GM08714 (cell line): ENCODE measurements around the gene RAB8A.

Experiments used
- H3K4me3 ChIP-seq: fragments of 200-500 bp; sonication (Bioruptor generic); 2 replicates; pipeline ENCODE4 v1.5.1; 2014; ENCODE audit warnings: mild to moderate bottlenecking, low read length, inconsistent platforms
- ZNF274 ChIP-seq: IDR thresholded peaks from 2 replicates; pipeline ENCODE4 v1.6.1; 2012; ENCODE audit warnings: mild to moderate bottlenecking, low read depth, low read length

The RAB8A gene

DNA sequence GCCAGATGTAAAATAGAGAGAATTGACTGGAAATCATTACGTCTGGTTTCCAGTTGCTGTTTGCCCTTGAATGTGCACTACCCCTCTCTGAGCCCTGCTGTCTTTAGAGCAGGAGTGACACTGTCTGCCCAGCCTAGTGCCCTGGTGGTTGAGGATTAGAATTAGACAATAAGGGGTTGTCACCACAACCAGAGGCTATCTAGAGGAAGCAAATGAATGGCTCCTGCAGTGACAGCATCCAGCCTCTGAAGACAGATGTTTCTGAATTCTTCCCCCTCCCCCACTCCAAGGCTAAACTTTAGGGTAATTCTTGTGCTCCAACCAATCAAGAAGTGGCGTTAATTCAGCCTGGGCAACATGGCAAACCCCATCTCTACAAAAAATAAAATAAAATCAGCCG lies 2.0 kb downstream of the RAB8A start:
- no peak for TF ChIP-seq ZNF274
- H3K4me3 ChIP-seq: no peak overlapping the region; the same call in 1 of the 2 replicates

GRCh38 chr19:16115301-16116039 lies 3.8 kb downstream of the RAB8A start:
- TF ChIP-seq ZNF274: no peak
- H3K4me3 ChIP-seq: no peak overlapping the region

DNA sequence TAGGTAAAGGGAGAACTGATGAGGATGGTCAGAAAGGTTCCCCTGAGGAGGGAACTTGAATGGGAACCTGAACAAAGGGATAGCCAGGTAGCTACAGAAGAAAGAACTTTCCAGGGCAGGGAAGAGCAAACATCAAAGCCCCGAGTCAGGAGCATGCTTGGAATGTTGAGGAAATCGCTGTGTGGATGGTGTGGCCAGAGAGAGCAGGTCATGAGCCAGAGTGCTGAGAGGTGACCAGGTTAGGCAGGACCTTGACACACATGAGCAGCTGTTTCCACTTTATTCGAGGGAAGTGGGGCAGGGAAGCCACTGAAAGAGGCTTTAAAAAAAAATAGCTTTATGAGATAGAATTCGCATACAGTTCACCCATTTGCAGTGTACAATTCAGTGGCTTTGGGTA lies 4.4 kb downstream of the RAB8A start:
- H3K4me3 ChIP-seq: no peak overlapping the region
- no peak for TF ChIP-seq ZNF274

GRCh38 chr19:16117594-16118033 lies 5.9 kb downstream of the RAB8A start:
- H3K4me3 ChIP-seq: no peak overlapping the region; the same call in 1 of the 2 replicates

DNA sequence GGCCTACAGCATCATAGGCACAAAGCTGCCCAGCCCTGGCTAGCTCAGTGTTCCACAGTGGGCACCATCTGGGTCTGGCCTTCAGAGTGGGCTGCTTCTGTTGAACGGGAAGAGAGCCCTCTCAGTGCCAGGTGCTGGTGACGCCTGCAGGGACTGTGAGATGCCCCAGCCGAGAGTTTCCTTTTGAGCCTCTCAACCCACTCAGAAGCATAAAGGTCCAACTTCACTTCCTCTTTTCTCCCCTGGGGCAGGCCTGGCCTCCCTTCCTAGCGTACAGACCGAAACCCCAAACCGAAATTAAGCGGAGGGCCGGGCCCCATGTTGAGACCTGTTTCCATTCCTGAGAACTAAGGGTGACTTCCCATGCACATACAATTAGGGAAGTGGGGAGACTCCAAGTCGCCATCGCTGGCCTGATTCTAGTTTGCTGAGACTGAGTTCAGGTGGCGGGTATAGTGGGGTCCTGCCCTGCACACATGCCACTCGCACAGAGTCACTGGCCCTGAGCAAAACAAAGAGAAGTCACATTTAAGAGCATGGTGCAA lies 6.9 kb downstream of the RAB8A start:
- TF ChIP-seq ZNF274: no peak
- peak overlapping the region; percentile 4; the same call in 1 of the 2 replicates for H3K4me3 ChIP-seq

More at GRCh38 chr19:16117594-16118033, 5.9 kb downstream of the RAB8A start:
- TF ChIP-seq ZNF274: no peak

DNA sequence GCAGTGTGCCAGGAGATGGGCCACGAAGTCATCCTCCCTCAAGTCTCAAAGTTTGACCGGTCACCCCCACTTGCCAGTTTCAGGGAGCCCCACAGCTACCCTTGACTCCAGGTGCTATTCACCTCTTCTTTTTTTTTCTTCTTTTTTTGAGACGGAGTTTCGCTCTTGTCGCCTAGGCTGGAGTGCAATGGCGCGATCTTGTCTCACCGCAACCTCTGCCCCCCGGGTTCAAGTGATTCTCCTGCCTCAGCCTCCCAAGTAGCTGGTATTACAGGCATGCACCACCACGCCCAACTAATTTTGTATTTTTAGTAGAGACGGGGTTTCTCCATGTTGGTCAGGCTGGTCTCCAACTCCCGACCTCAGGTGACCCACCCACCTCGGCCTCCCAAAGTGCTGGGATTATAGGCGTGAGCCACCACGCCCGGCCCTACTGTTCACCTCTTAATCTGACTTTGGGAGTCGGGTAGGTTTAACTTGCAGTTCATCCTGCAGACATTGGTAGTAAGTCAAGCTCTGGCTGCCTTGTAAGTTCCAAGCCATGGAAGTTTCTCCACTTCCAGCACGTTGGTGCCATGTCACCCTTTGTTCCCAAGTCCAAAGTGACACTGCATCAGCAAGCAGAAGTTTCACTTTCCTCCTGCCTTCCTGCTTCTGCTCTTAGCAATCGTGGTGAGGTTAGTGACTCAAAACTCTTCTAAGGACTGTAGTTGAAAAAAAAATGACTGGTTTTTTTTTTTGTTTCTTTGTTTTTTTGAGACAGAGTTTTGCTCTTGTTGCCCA lies 7.6 kb downstream of the RAB8A start:
- peak overlapping the region; percentile 6; the same call in 1 of the 2 replicates for H3K4me3 ChIP-seq

DNA sequence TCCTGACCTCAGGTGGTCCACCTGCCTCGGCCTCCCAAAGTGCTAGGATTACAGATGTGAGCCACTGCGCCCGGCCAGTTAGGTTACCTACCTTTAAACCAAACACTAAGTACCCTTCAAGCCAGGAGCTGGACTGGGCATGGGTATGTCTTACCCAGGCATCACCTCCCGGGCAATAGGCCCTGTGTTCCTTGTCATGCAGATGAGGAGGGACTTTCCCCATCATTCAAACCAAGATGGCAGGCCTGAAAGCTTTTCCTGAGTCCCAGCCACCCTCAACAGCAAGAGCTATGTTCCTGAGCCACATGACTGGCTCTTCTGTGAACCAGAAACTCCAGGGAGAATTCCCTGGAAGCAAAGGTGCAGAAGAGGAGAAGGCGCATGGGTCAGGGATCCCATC lies 9.5 kb downstream of the RAB8A start:
- no peak overlapping the region for H3K4me3 ChIP-seq
- TF ChIP-seq ZNF274: no peak

DNA sequence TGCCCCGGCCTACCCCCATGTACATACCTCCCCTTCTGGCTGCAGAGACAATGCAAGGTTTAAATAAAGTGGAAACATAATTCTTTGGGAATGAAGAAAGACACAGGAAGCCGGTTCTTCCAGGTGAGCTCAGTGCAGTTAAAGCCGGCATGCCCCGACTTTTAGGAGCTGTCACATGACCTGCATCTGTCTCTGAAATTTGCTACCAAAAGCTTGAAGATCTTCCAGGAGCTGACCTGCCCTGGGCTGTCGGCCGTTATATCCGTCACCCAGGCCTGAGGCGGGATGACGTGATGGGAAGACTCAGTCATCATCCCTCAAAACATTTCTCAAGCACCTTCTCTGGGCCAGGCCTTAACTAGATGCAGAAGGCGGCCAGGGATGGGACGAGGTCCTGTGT lies 10.3 kb downstream of the RAB8A start:
- no peak overlapping the region for H3K4me3 ChIP-seq
- no peak for TF ChIP-seq ZNF274

GRCh38 chr19:16124953-16125352 lies 13.3 kb downstream of the RAB8A start:
- no peak for TF ChIP-seq ZNF274

GRCh38 chr19:16125737-16126495 lies 14.2 kb downstream of the RAB8A start:
- TF ChIP-seq ZNF274: no peak
- no peak overlapping the region for H3K4me3 ChIP-seq

More at GRCh38 chr19:16124953-16125352, 13.3 kb downstream of the RAB8A start:
- no peak overlapping the region for H3K4me3 ChIP-seq

GRCh38 chr19:16127080-16127479 lies 15.4 kb downstream of the RAB8A start:
- H3K4me3 ChIP-seq: no peak overlapping the region
- TF ChIP-seq ZNF274: no peak

- no peak overlapping the region for H3K4me3 ChIP-seq
- no peak for TF ChIP-seq ZNF274
Observed at GRCh38 chr19:16127776-16128371, 16.2 kb downstream of the RAB8A start.

GRCh38 chr19:16131648-16132047 lies 20.0 kb downstream of the RAB8A start:
- TF ChIP-seq ZNF274: no peak
- H3K4me3 ChIP-seq: no peak overlapping the region

DNA sequence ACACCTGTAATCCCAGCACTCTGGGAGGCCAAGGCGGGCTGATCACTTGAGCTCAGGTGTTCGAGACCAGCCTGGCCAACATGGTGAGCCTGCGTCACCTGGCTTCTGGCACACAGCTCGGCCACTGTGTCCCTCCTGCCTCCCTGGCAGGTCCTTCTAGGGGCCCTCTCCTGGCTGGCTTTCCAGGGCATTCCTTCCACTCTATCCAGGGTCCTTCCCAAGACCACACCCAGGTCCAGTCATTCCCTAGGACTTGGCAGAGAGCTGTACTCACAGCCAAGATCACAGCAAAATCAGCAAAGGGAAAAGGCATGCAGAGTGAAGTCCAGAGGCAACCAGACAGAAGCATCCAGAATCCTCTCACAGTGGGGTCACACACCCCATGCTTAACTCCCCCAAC lies 22.1 kb downstream of the RAB8A start:
- TF ChIP-seq ZNF274: no peak
- H3K4me3 ChIP-seq: no peak overlapping the region
